HCT116 (cell line): ENCODE results near the gene ABR. TPM values are rescaled to one million over a fixed set of nuclear protein-coding genes. Genes with fewer than 3 reads are reported as not detected.

Experiments
- ATAC-seq: fragments of 200-7000 bp; cut with Tn5 transposase; 2 replicates; pipeline ENCODE4 v1.9.1; 2020; ENCODE audit warnings: mild to moderate bottlenecking, moderate library complexity
- BruUV-seq: library from RNA; stranded (reverse); fragments of 400-500 nt; replicated peaks from 2 replicates; lab custom pipeline; 2021; lab: Mats Ljungman, UMichigan
- CTCF ChIA-PET: fragments of 300-600 bp; sonication (Branson Sonifier 250); formaldehyde crosslinking; loops from one replicate; lab custom pipeline; 2021; ENCODE audit warnings: antibody characterized with exemption; lab: Charles Lee
- POLR2A ChIA-PET: fragments of 300-600, 350-600 bp; sonication (Branson Sonifier 250); formaldehyde crosslinking; loops from one replicate; lab custom pipeline; 2021; ENCODE audit warnings: antibody characterized with exemption; lab: Charles Lee
- RAD21 ChIA-PET, 2 experiments: fragments of 300-600 bp; sonication (Branson Sonifier 250); formaldehyde crosslinking; loops; one replicate each; lab custom pipeline; 2023; ENCODE audit warnings: low total read pairs in 2 of 2; ENCODE audit not compliant: uncharacterized antibody in 2 of 2, unreplicated experiment in 2 of 2, low non-redundant PET in 1 of 2; lab: Charles Lee
- DNase-seq: peaks from one replicate; pipeline ENCODE4 v3.0.0-alpha.2; 2010; ENCODE audit warnings: low read depth, low spot score
- H2AFZ ChIP-seq: fragments of 200-600 bp; shearing (Covaris generic), sonication (generic); 2 replicates; pipeline ENCODE4 v1.6.1; 2017; ENCODE audit warnings: low read depth, mixed run types, mixed read lengths, antibody characterized with exemption, low read length; ENCODE audit not compliant: poor library complexity, severe bottlenecking
- H3K27ac ChIP-seq: 2 replicates; pipeline ENCODE4 v1.5.1; 2012; ENCODE audit warnings: low read depth, low read length
- H3K27me3 ChIP-seq: fragments of 200-600 bp; sonication (generic); 2 replicates; pipeline ENCODE4 v1.6.1; 2016; ENCODE audit warnings: mixed run types, low read length, mixed read lengths; ENCODE audit not compliant: insufficient read depth
- H3K36me3 ChIP-seq, 2 experiments: fragments of 200-500 bp in 1 of 2; fragments of 200-600 bp in 1 of 2; sonication (Bioruptor generic) in 1 of 2; sonication (generic) in 1 of 2; 2 replicates each; pipeline versions ENCODE4 v1.5.1 to v1.6.1; 2014 to 2016; ENCODE audit warnings: low read length in 2 of 2, inconsistent platforms in 1 of 2, mixed read lengths in 1 of 2, mixed run types in 1 of 2; ENCODE audit not compliant: insufficient read depth in 2 of 2, control insufficient read depth in 1 of 2
- H3K4me1 ChIP-seq, 2 experiments: fragments of 200-600 bp in 1 of 2; sonication (generic) in 1 of 2; 2 replicates each; pipeline versions ENCODE4 v1.5.1 to v1.6.1; 2012 to 2017; ENCODE audit warnings: low read length in 2 of 2, inconsistent platforms in 1 of 2, mild to moderate bottlenecking in 1 of 2, mixed read lengths in 1 of 2, mixed run types in 1 of 2, moderate library complexity in 1 of 2; ENCODE audit not compliant: insufficient read depth in 2 of 2, control insufficient read depth in 1 of 2
- H3K4me2 ChIP-seq: fragments of 200-600 bp; sonication (generic); 2 replicates; pipeline ENCODE4 v1.6.1; 2017; ENCODE audit warnings: mixed run types, low read length, mixed read lengths
- H3K4me3 ChIP-seq, 2 experiments: fragments of 200-600 bp in 1 of 2; sonication (generic) in 1 of 2; replicated peaks in 1 of 2; 2 replicates each; pipeline ENCODE4 v1.5.1; 2011 to 2016; ENCODE audit warnings: low read length in 2 of 2, control low read depth in 1 of 2, low read depth in 1 of 2, mild to moderate bottlenecking in 1 of 2, mixed read lengths in 1 of 2, mixed run types in 1 of 2
- H3K79me2 ChIP-seq: fragments of 200-600 bp; sonication (generic); 2 replicates; pipeline ENCODE4 v1.6.1; 2017; ENCODE audit warnings: mild to moderate bottlenecking, mixed run types, low read length, moderate library complexity, mixed read lengths; ENCODE audit not compliant: insufficient read depth
- H3K9ac ChIP-seq: fragments of 200-600 bp; sonication (generic); 2 replicates; pipeline ENCODE4 v1.6.1; 2016; ENCODE audit warnings: low read length, mixed read lengths
- H3K9me2 ChIP-seq: fragments of 200-600 bp; sonication (generic), shearing (Covaris generic); 2 replicates; pipeline ENCODE4 v1.6.1; 2017; ENCODE audit warnings: mixed run types, mild to moderate bottlenecking, moderate library complexity; ENCODE audit not compliant: insufficient read depth
- H3K9me3 ChIP-seq, 2 experiments: fragments of 200-500 bp in 1 of 2; fragments of 200-600 bp in 1 of 2; sonication (Bioruptor generic) in 1 of 2; sonication (generic) in 1 of 2; 2 replicates each; pipeline ENCODE4 v1.6.1; 2014 to 2017; ENCODE audit warnings: low read length in 2 of 2, mixed read lengths in 2 of 2, inconsistent platforms in 1 of 2, low read depth in 1 of 2, mild to moderate bottlenecking in 1 of 2, mixed run types in 1 of 2, moderate library complexity in 1 of 2; ENCODE audit not compliant: control insufficient read depth in 1 of 2, insufficient read depth in 1 of 2
- H4K20me1 ChIP-seq: fragments of 200-600 bp; sonication (generic), shearing (Covaris generic); 2 replicates; pipeline ENCODE4 v1.6.1; 2017; ENCODE audit warnings: mixed run types, mild to moderate bottlenecking, moderate library complexity; ENCODE audit not compliant: insufficient read depth
- ATF3 ChIP-seq: IDR thresholded peaks from 2 replicates; pipeline ENCODE4 v1.6.1; 2012
- ELF1 ChIP-seq: IDR thresholded peaks from 2 replicates; pipeline ENCODE4 v1.6.1; 2012; ENCODE audit warnings: low read depth, borderline replicate concordance
- MAX ChIP-seq: IDR thresholded peaks from 2 replicates; pipeline ENCODE4 v1.6.1; 2012
- POLR2A ChIP-seq: IDR thresholded peaks from 2 replicates; pipeline ENCODE4 v1.7.0; 2011; ENCODE audit warnings: borderline replicate concordance; ENCODE audit not compliant: insufficient read depth, insufficient read length; ENCODE audit errors: extremely low read depth
- TCF7L2 ChIP-seq: IDR thresholded peaks from 2 replicates; pipeline ENCODE4 v1.7.0; 2011; ENCODE audit warnings: borderline replicate concordance, inconsistent platforms; ENCODE audit not compliant: insufficient read depth, insufficient read length; ENCODE audit errors: extremely low read depth
- ZBTB33 ChIP-seq: IDR thresholded peaks from 2 replicates; pipeline ENCODE4 v1.6.1; 2011; ENCODE audit warnings: mild to moderate bottlenecking, low read length, moderate library complexity; ENCODE audit not compliant: insufficient replicate concordance; ENCODE audit errors: extremely low read depth
- intact Hi-C: fragments of 100-400 bp; cut with micrococcal nuclease; formaldehyde crosslinking; loops from 2 replicates; pipeline ENCODE4 v1.10.0; 2022
- total RNA-seq: library from RNA; stranded (reverse); gene quantifications from one replicate; pipeline ENCODE4 v1.2.1, GENCODE V29; 2021; ENCODE audit not compliant: unreplicated experiment

Gene ABR
- total RNA-seq, 1 experiment from 2014 or later: 58.5 TPM

- TF ChIP-seq ZBTB33: no peak
These were observed 136.1 kb downstream of the ABR start (continued) for GRCh38 chr17:1043601-1044251.

- CTCF ChIA-PET: no interaction called here
- BruUV-seq: no TSS peak
- H3K9me3 ChIP-seq: no peaks in the 10 kb centered on the region
- H2AFZ ChIP-seq: no peak overlapping the region
- no peaks in the 10 kb centered on the region for H3K36me3 ChIP-seq
- H3K4me2 ChIP-seq: no peak overlapping the region
- H4K20me1 ChIP-seq: no peaks in the 10 kb centered on the region
- no peak overlapping the region for H3K27ac ChIP-seq
- POLR2A ChIA-PET: no interaction called here
- TF ChIP-seq TCF7L2 (no peak), ATF3 (no peak), POLR2A (no peak), ELF1 (no peak), MAX (no peak)
- intact Hi-C loops: no loop called here
- no peaks in the 10 kb centered on the region for H3K27me3 ChIP-seq
- no peak overlapping the region for H3K4me3 ChIP-seq
- ATAC-seq: no peak
- H3K9ac ChIP-seq: no peak overlapping the region
- no peaks in the 10 kb centered on the region for H3K4me1 ChIP-seq
- no peaks in the 10 kb centered on the region for H3K79me2 ChIP-seq
- DNase-seq: no peak
- RAD21 ChIA-PET: no interaction called here
- no peaks in the 10 kb centered on the region for H3K9me2 ChIP-seq
These were observed 137.3 kb downstream of the ABR start for GRCh38 chr17:1042486-1042885.
